CD4-positive, alpha-beta T cell (primary cell): Measurements from ENCODE around the gene FILIP1L. TPM values are rescaled to one million over a fixed set of nuclear protein-coding genes. Genes with fewer than 3 reads are reported as not detected.

Source experiments
- ATAC-seq: fragments of 200-7000 bp; cut with Tn5 transposase; one replicate; pipeline ENCODE4 v1.10.0; 2022; ENCODE audit warnings: mild to moderate bottlenecking; ENCODE audit not compliant: poor library complexity
- CTCF ChIA-PET: fragments of 350-600 bp; sonication (Branson Sonifier 250); formaldehyde crosslinking; loops from one replicate; lab custom pipeline; 2021; ENCODE audit warnings: antibody characterized with exemption, inconsistent platforms; lab: Charles Lee
- POLR2A ChIA-PET: fragments of 350-600 bp; sonication (Branson Sonifier 250); formaldehyde crosslinking; loops from one replicate; lab custom pipeline; 2021; ENCODE audit warnings: antibody characterized with exemption, inconsistent platforms; lab: Charles Lee
- DNase-seq, 14 experiments: peaks; one replicate each; pipeline ENCODE4 v3.0.0-alpha.2; 2013 to 2020; ENCODE audit warnings: mixed read lengths in 2 of 14
- H3K27ac ChIP-seq, 2 donors: one replicate each; pipeline versions ENCODE4 v1.5.1 to v1.7.0; 2013; ENCODE audit warnings: low read length in 2 of 2, low read depth in 1 of 2, mild to moderate bottlenecking in 1 of 2
- H3K27me3 ChIP-seq, 2 experiments: 1 replicate in 1 of 2; 2 replicates in 1 of 2; pipeline versions ENCODE4 v1.6.1 to v1.7.0; 2013; ENCODE audit warnings: low read length in 2 of 2, control low read depth in 1 of 2, mild to moderate bottlenecking in 1 of 2, moderate library complexity in 1 of 2; ENCODE audit not compliant: insufficient read depth in 2 of 2, control insufficient read depth in 1 of 2
- H3K36me3 ChIP-seq: one replicate; pipeline ENCODE4 v1.6.1; 2013; ENCODE audit warnings: low read length, control low read depth; ENCODE audit not compliant: insufficient read depth
- H3K4me1 ChIP-seq: one replicate; pipeline ENCODE4 v1.6.1; 2013; ENCODE audit warnings: low read length, control low read depth; ENCODE audit not compliant: insufficient read depth
- H3K4me3 ChIP-seq: one replicate; pipeline ENCODE4 v1.5.1; 2013; ENCODE audit warnings: mild to moderate bottlenecking, low read length, moderate library complexity
- H3K9me3 ChIP-seq, 2 experiments: 1 replicate in 1 of 2; 2 replicates in 1 of 2; pipeline versions ENCODE4 v1.6.1 to v1.7.0; 2013; ENCODE audit warnings: low read length in 2 of 2, mild to moderate bottlenecking in 2 of 2, control low read depth in 1 of 2, moderate library complexity in 1 of 2; ENCODE audit not compliant: control insufficient read depth in 1 of 2, insufficient read depth in 1 of 2
- H3K27ac Mint-ChIP-seq: one replicate; pipeline ENCODE4 v1.8.0; 2020; ENCODE audit warnings: mixed read lengths
- H3K27me3 Mint-ChIP-seq: one replicate; pipeline ENCODE4 v1.8.0; 2021; ENCODE audit warnings: mixed read lengths
- H3K36me3 Mint-ChIP-seq: one replicate; pipeline ENCODE4 v1.8.0; 2021; ENCODE audit warnings: low read depth, mixed read lengths
- H3K4me1 Mint-ChIP-seq: one replicate; pipeline ENCODE4 v1.8.0; 2021; ENCODE audit warnings: low read depth, mixed read lengths
- H3K4me3 Mint-ChIP-seq: one replicate; pipeline ENCODE4 v1.8.0; 2020; ENCODE audit warnings: mild to moderate bottlenecking, mixed read lengths
- H3K9me3 Mint-ChIP-seq: one replicate; pipeline ENCODE4 v1.8.0; 2020; ENCODE audit warnings: mixed read lengths
- intact Hi-C, 2 experiments: fragments of 100-400 bp; cut with DNase I in 1 of 2; cut with micrococcal nuclease in 1 of 2; formaldehyde crosslinking; loops; one replicate each; pipeline versions ENCODE4 v1.15.1 to v1.9.0; 2023 to 2025; cut with DNase I, micrococcal nuclease
- total RNA-seq, 174 experiments: library from RNA in 2 of 174; stranded (reverse) in 2 of 174; gene quantifications; one replicate each; pipeline ENCODE4 v1.2.3 and lab custom pipeline; 2021 to 2026
- TF ChIP-seq, protein P1 (sequence below): fragments of 200-600 bp; IDR thresholded peaks from one replicate; pipeline ENCODE4 v1.8.0; 2022; ENCODE audit warnings: antibody characterized with exemption, mild to moderate bottlenecking

FILIP1L gene
- total RNA-seq, 2 experiments from 2014 or later, result 0.08 to 0.28 TPM

- H3K36me3 ChIP-seq, result no peaks in the 10 kb centered on the region
- CTCF ChIA-PET, result no interaction called here
- intact Hi-C loops, result loop anchor here in 1 of 2 experiments (5.0 kb wide), 1 partner anchor 992 kb away; no protein-coding TSS in a partner anchor
- no peak overlapping the region for H3K4me3 Mint-ChIP-seq
- POLR2A ChIA-PET, result no interaction called here
- no peaks in the 10 kb centered on the region for H3K4me1 Mint-ChIP-seq
- ATAC-seq (no peak), DNase-seq (no peak)
- H3K4me1 ChIP-seq, result no peaks in the 10 kb centered on the region
- peaks cover 5% of the 10 kb centered on the region for H3K9me3 Mint-ChIP-seq
- H3K27me3 ChIP-seq, result no peaks in the 10 kb centered on the region
- no peak overlapping the region for H3K27ac Mint-ChIP-seq
- no peak overlapping the region for H3K27ac ChIP-seq
- H3K27me3 Mint-ChIP-seq, result no peaks in the 10 kb centered on the region
- TF ChIP-seq, protein P1, sequence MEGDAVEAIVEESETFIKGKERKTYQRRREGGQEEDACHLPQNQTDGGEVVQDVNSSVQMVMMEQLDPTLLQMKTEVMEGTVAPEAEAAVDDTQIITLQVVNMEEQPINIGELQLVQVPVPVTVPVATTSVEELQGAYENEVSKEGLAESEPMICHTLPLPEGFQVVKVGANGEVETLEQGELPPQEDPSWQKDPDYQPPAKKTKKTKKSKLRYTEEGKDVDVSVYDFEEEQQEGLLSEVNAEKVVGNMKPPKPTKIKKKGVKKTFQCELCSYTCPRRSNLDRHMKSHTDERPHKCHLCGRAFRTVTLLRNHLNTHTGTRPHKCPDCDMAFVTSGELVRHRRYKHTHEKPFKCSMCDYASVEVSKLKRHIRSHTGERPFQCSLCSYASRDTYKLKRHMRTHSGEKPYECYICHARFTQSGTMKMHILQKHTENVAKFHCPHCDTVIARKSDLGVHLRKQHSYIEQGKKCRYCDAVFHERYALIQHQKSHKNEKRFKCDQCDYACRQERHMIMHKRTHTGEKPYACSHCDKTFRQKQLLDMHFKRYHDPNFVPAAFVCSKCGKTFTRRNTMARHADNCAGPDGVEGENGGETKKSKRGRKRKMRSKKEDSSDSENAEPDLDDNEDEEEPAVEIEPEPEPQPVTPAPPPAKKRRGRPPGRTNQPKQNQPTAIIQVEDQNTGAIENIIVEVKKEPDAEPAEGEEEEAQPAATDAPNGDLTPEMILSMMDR, result no peak
- H3K4me3 ChIP-seq, result no peak overlapping the region
- peaks cover 6% of the 10 kb centered on the region for H3K36me3 Mint-ChIP-seq
- peaks cover 8% of the 10 kb centered on the region in 2 experiments for H3K9me3 ChIP-seq
These were observed 304.7 kb downstream of the FILIP1L start for GRCh38 chr3:99809565-99809964.

DNA sequence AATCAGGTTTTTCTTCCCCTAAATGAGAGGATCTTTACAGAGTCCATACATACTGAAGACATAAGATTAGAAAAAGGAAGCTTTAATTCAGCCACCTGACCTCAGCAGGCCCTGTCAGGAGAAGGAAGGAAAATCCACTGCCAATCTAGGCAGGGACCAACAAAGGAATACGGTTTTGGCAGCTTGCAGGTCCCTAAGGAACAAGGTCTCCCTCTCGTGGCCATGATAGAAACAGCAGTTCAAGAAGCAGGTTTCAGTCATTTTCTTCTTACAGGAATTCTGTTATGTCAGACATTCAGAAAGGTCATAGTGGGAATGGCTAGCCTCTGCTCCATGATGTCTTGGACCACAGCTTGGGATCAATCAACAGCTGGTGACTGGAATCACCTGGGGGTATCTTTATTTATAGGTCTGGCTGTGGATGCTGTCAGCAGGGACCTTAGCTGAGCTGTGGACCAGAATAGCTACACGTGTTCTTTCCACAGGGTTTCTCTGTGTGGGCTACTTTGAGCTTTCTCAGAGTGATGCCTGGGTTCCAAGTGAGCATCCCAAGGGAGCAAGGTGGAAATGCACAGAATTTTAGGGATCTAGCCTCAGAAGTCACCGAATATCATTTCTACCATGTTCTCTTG lies 306.0 kb downstream of the FILIP1L start:
- TF ChIP-seq, protein P1, result peak; percentile 75
- peak in 8 of 14 experiments; percentile 6 to 74 (median 33) for DNase-seq
- H3K4me1 Mint-ChIP-seq, result no peaks in the 10 kb centered on the region
- no peak overlapping the region for H3K4me3 Mint-ChIP-seq
- no peaks in the 10 kb centered on the region for H3K27me3 Mint-ChIP-seq
- H3K27ac Mint-ChIP-seq, result no peak overlapping the region
- intact Hi-C loops, result loop anchor here (1.0 to 5.0 kb wide), 2 partner anchors 991 kb away; no protein-coding TSS in a partner anchor
- peaks cover 5% of the 10 kb centered on the region for H3K9me3 Mint-ChIP-seq
- POLR2A ChIA-PET, result interaction anchor here (0.8 kb wide), 1 partner anchor 9 kb away, joined by 3 read pairs; the partner anchor contains the start of gene CMSS1
- Histone ChIP-seq H3K9me3 (peaks cover 8 to 9% of the 10 kb centered on the region in 2 experiments), H3K4me3 (no peak overlapping the region), H3K27me3 (no peaks in the 10 kb centered on the region), H3K27ac (no peak overlapping the region), H3K36me3 (no peaks in the 10 kb centered on the region), H3K4me1 (no peaks in the 10 kb centered on the region)
- ATAC-seq, result peak; percentile 61
- CTCF ChIA-PET, result interaction anchor here (0.7 to 1.7 kb wide), 7 partner anchors 9 to 508 kb away, joined by 3 to 6 read pairs (median 3); partner anchors contain the start of gene CMSS1
- H3K36me3 Mint-ChIP-seq, result peaks cover 6% of the 10 kb centered on the region

DNA sequence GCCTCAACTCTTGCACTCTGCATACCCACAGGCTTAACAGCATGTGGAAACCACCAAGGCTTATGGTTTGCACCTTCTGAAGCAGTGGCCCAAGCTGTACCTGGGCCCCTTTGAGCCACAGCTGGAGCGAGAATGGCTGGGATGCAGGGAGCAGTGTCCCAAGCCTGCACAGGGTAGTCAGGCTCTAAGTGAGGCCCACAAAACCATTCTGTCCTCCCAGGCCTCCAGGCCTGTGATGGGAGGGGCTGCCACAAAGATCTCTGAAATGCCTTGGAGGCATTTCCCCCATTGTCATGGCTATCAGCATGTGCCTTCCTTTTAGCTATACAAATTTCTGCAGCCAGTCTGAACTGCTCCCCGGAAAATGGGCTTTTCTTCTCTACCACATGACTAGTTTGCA lies 309.1 kb downstream of the FILIP1L start:
- Mint-ChIP-seq H3K27me3 (no peaks in the 10 kb centered on the region), H3K4me3 (no peak overlapping the region), H3K9me3 (peaks cover 8% of the 10 kb centered on the region), H3K27ac (no peak overlapping the region), H3K4me1 (no peaks in the 10 kb centered on the region), H3K36me3 (peaks cover 14% of the 10 kb centered on the region)
- CTCF ChIA-PET, result no interaction called here
- no peaks in the 10 kb centered on the region for H3K36me3 ChIP-seq
- TF ChIP-seq, protein P1, result no peak
- intact Hi-C loops, result loop anchor here in 1 of 2 experiments (5.0 kb wide), 1 partner anchor 988 kb away; no protein-coding TSS in a partner anchor
- POLR2A ChIA-PET, result no interaction called here
- no peaks in the 10 kb centered on the region for H3K27me3 ChIP-seq
- no peak for DNase-seq
- no peak for ATAC-seq
- H3K4me3 ChIP-seq, result no peak overlapping the region
- H3K4me1 ChIP-seq, result no peaks in the 10 kb centered on the region
- H3K9me3 ChIP-seq, result peaks cover 8 to 9% of the 10 kb centered on the region in 2 experiments
- H3K27ac ChIP-seq, result no peak overlapping the region
